Suppressor macrophage (primary cell): Measurements from ENCODE around the gene MZT1.

Experiments
- DNase-seq, 4 experiments: peaks; one replicate each; pipeline ENCODE4 v3.0.0-alpha.2; 2020 to 2022

Gene MZT1

DNA sequence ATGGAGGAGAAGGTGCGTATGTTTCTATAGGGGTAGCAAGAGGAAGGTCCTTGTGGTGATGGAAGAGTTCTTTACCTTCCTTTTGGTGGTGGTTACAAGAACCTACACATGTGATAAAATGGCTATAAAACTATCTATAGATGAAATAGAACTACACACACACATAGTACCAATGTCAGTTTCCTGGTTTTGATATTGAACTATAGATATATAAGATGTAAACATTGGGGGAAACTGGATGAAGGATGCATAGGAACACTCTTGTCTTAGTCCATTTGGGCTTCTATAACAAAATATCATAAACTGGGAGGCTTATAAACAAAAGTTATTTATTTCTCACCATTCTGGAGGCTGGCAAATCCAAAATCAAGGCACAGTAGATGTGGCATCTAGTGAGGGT is 47.1 kb downstream of the MZT1 start:
- DNase-seq: no peak

DNA sequence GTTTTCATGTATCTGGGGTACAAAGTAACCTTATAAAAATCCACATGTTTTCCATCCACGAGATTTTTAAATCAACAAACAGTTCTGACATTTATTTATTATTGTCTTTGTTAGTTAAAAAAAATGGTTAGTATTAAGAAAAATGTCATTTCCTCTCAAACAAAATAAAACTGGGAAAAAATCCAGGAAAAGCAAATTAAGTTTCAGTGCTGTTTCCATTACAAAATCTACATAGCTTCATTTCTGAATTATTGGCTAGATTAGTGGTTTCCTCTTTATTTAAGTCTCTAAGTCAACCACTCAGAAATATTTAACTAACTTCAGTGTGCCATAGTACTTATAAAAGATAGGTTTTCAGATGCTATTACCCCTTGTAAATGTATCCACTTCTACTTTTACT is 49.1 kb downstream of the MZT1 start:
- no peak for DNase-seq

DNA sequence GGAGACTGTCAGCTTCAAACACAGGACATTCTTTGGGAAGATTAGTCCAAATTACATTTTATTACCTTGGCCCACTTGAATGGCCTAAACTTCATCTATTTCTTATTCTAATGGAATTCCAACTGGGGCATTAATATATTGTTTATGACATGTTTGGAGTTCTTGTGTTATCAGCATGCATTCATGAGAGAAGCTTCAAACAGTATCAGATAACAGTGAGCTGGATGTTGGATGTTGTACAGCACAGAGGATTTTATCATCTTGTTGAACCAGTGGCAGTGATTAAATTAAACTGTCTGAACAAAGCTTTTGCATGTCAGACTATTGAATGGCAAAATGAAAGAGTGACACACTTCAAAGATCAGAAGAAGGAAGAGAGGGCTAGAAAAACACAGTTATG is 50.0 kb downstream of the MZT1 start:
- no peak for DNase-seq

DNA sequence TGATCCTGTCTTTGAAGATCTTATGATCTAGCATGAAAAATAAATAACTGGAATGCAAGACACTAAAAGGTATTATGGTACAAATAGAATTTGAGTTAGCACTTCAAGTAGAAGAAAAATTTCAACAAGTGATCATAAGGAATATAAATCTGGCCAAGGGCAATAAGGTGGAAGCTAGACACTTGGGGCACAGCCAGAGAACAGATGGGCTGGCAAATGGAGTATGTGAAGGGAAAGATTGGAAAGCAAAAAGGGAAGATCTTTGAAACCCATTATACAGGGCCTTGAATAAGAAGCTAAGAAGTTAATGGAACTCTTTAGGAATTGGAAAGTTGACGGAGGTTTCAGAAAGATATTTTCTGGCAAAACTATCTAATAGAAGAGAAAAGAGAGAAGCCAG is 61.0 kb downstream of the MZT1 start:
- no peak for DNase-seq

DNA sequence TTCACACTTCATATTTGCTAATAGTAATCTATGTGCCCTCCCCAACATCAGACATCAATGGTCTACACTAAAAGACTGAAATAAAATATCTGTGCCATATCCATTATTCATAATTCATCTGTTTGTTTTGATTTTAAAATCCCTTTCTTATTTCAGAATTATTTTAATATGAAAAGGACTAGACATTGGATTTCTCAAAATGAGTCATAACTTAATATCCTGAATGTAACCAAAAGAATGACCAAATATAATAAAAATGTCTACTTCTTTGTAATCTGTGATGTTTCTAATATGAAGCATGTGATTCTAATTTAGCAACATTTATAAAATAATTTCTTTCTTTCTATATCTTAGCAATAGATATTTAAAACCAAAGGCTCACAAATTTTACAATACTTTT is 64.9 kb downstream of the MZT1 start:
- no peak for DNase-seq
